Neural cell (in vitro differentiated cells): ENCODE results near the gene ZNF831. TPM values are rescaled to one million over a fixed set of nuclear protein-coding genes. Genes with fewer than 3 reads are reported as not detected.

Experiments used
- H2AFZ ChIP-seq: fragments of 200-600, 300-800 bp; sonication (generic), shearing (Covaris generic); 2 replicates; pipeline ENCODE4 v1.6.0; 2014; ENCODE audit warnings: low read depth, mild to moderate bottlenecking, antibody characterized with exemption, low read length, moderate library complexity
- H3F3A ChIP-seq: fragments of 200-600 bp; shearing (Covaris generic); 2 replicates; pipeline ENCODE4 v1.6.1; 2016; ENCODE audit warnings: mild to moderate bottlenecking, moderate library complexity, mixed read lengths, antibody characterized with exemption, low read length; ENCODE audit not compliant: insufficient read depth, poor library complexity, severe bottlenecking
- H3K27ac ChIP-seq: fragments of 200-600, 300-800 bp; sonication (generic), shearing (Covaris generic); 2 replicates; pipeline ENCODE4 v1.5.1; 2014; ENCODE audit warnings: mild to moderate bottlenecking, low read length, moderate library complexity
- H3K27me3 ChIP-seq: fragments of 300-800, 200-600 bp; sonication (generic), shearing (Covaris generic); 2 replicates; pipeline ENCODE4 v1.6.0; 2014; ENCODE audit warnings: mild to moderate bottlenecking, low read depth, low read length, moderate library complexity; ENCODE audit not compliant: insufficient read depth
- H3K36me3 ChIP-seq: fragments of 300-800, 200-600 bp; sonication (generic), shearing (Covaris generic); 2 replicates; pipeline ENCODE4 v1.5.1; 2014; ENCODE audit warnings: mild to moderate bottlenecking, antibody characterized with exemption, low read length, moderate library complexity; ENCODE audit not compliant: insufficient read depth
- H3K4me2 ChIP-seq: fragments of 300-800, 200-600 bp; sonication (generic), shearing (Covaris generic); 2 replicates; pipeline ENCODE4 v1.6.0; 2014; ENCODE audit warnings: mild to moderate bottlenecking, low read length
- H3K4me3 ChIP-seq: fragments of 300-800, 200-600 bp; sonication (generic), shearing (Covaris generic); 2 replicates; pipeline ENCODE4 v1.5.1; 2014; ENCODE audit warnings: mild to moderate bottlenecking, low read length, moderate library complexity
- H3K79me2 ChIP-seq: fragments of 200-600 bp; shearing (Covaris generic); replicated peaks from 2 replicates; pipeline ENCODE4 v1.6.0; 2014; ENCODE audit warnings: mild to moderate bottlenecking, low read length, moderate library complexity; ENCODE audit not compliant: insufficient read depth
- H3K9ac ChIP-seq: fragments of 300-800, 200-600 bp; sonication (generic), shearing (Covaris generic); 2 replicates; pipeline ENCODE4 v1.6.1; 2016; ENCODE audit warnings: mild to moderate bottlenecking, low read length, mixed read lengths
- H3K9me2 ChIP-seq: fragments of 200-600 bp; shearing (Covaris generic); 2 replicates; pipeline ENCODE4 v1.6.1; 2016; ENCODE audit warnings: mild to moderate bottlenecking, low read length, mixed read lengths; ENCODE audit not compliant: insufficient read depth
- H3K9me3 ChIP-seq: fragments of 200-600, 300-800 bp; sonication (generic), shearing (Covaris generic); 2 replicates; pipeline ENCODE4 v1.6.1; 2016; ENCODE audit warnings: mild to moderate bottlenecking, mixed run types, low read length, moderate library complexity, mixed read lengths
- H4K20me1 ChIP-seq: fragments of 200-600 bp; shearing (Covaris generic); 2 replicates; pipeline ENCODE4 v1.6.1; 2016; ENCODE audit warnings: mild to moderate bottlenecking, mixed run types; ENCODE audit not compliant: insufficient read depth
- EP300 ChIP-seq: fragments of 450-650 bp; conservative IDR thresholded peaks from 2 replicates; pipeline ENCODE4 v1.6.1; 2014; ENCODE audit warnings: antibody characterized with exemption, mild to moderate bottlenecking, moderate library complexity; ENCODE audit not compliant: poor library complexity, severe bottlenecking
- EZH2 ChIP-seq: fragments of 200-600, 300-800 bp; shearing (Covaris generic), sonication (generic); IDR thresholded peaks from 2 replicates; pipeline ENCODE4 v1.6.1; 2014; ENCODE audit warnings: antibody characterized with exemption, low read length, borderline replicate concordance, mild to moderate bottlenecking; ENCODE audit not compliant: insufficient read depth, poor library complexity, severe bottlenecking
- MXI1 ChIP-seq: fragments of 450-650 bp; conservative IDR thresholded peaks from 2 replicates; pipeline ENCODE4 v1.6.1; 2014; ENCODE audit warnings: antibody characterized with exemption, mild to moderate bottlenecking; ENCODE audit not compliant: poor library complexity, severe bottlenecking
- POLR2AphosphoS5 ChIP-seq: IDR thresholded peaks from 2 replicates; pipeline ENCODE4 v1.6.1; 2012
- RAD21 ChIP-seq: fragments of 450-650 bp; conservative IDR thresholded peaks from 2 replicates; pipeline ENCODE4 v1.6.1; 2014; ENCODE audit warnings: antibody characterized with exemption, mild to moderate bottlenecking, moderate library complexity
- SMC3 ChIP-seq: fragments of 450-650 bp; conservative IDR thresholded peaks from 2 replicates; pipeline ENCODE4 v1.6.1; 2014; ENCODE audit warnings: antibody characterized with exemption, mild to moderate bottlenecking, moderate library complexity; ENCODE audit not compliant: poor library complexity
- TAF1 ChIP-seq: IDR thresholded peaks from 2 replicates; pipeline ENCODE4 v1.6.1; 2012; ENCODE audit warnings: low read depth
- polyA plus RNA-seq: library from polyadenylated mRNA; depleted of rRNA; stranded (reverse); fragments of >200 nt; gene quantifications from 2 replicates; pipeline ENCODE4 v1.2.3, GENCODE V29; 2014
- TF ChIP-seq, protein P1 (sequence below): IDR thresholded peaks from 2 replicates; pipeline ENCODE4 v1.6.1; 2012; ENCODE audit warnings: borderline replicate concordance
- TF ChIP-seq, protein P2 (sequence below): fragments of 450-650 bp; IDR thresholded peaks from 2 replicates; pipeline ENCODE4 v1.5.1; 2014; ENCODE audit warnings: antibody characterized with exemption, mild to moderate bottlenecking, moderate library complexity; ENCODE audit not compliant: poor library complexity, severe bottlenecking

ZNF831 gene
- polyA plus RNA-seq, 1 donor from 2014 or later: not detected

DNA sequence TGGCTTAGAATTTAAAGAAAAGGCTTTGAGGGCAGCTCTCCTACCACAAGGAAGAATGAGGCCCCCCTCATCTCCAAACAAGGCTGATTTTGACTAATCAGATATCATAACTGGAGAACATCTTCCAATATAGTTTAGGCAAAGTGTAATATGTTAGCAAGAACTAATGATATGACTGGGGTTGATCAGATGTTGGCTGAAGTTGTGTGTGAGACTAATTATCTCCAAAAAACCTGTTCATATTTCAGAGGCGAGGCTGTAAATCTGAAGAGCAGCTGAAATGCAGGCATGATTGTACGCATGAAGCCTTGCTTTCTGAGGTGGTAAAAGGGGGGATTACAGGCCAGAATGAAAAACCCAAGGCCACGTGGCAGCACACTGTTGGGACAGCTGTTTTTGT, 16.0 kb upstream of the ZNF831 start:
- TF ChIP-seq, protein P1, sequence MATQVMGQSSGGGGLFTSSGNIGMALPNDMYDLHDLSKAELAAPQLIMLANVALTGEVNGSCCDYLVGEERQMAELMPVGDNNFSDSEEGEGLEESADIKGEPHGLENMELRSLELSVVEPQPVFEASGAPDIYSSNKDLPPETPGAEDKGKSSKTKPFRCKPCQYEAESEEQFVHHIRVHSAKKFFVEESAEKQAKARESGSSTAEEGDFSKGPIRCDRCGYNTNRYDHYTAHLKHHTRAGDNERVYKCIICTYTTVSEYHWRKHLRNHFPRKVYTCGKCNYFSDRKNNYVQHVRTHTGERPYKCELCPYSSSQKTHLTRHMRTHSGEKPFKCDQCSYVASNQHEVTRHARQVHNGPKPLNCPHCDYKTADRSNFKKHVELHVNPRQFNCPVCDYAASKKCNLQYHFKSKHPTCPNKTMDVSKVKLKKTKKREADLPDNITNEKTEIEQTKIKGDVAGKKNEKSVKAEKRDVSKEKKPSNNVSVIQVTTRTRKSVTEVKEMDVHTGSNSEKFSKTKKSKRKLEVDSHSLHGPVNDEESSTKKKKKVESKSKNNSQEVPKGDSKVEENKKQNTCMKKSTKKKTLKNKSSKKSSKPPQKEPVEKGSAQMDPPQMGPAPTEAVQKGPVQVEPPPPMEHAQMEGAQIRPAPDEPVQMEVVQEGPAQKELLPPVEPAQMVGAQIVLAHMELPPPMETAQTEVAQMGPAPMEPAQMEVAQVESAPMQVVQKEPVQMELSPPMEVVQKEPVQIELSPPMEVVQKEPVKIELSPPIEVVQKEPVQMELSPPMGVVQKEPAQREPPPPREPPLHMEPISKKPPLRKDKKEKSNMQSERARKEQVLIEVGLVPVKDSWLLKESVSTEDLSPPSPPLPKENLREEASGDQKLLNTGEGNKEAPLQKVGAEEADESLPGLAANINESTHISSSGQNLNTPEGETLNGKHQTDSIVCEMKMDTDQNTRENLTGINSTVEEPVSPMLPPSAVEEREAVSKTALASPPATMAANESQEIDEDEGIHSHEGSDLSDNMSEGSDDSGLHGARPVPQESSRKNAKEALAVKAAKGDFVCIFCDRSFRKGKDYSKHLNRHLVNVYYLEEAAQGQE: no peak
- TF ChIP-seq POLR2AphosphoS5 (no peak), SMC3 (no peak), RAD21 (no peak), EZH2 (no peak), MXI1 (no peak), TAF1 (no peak), EP300 (no peak)
- TF ChIP-seq, protein P2, sequence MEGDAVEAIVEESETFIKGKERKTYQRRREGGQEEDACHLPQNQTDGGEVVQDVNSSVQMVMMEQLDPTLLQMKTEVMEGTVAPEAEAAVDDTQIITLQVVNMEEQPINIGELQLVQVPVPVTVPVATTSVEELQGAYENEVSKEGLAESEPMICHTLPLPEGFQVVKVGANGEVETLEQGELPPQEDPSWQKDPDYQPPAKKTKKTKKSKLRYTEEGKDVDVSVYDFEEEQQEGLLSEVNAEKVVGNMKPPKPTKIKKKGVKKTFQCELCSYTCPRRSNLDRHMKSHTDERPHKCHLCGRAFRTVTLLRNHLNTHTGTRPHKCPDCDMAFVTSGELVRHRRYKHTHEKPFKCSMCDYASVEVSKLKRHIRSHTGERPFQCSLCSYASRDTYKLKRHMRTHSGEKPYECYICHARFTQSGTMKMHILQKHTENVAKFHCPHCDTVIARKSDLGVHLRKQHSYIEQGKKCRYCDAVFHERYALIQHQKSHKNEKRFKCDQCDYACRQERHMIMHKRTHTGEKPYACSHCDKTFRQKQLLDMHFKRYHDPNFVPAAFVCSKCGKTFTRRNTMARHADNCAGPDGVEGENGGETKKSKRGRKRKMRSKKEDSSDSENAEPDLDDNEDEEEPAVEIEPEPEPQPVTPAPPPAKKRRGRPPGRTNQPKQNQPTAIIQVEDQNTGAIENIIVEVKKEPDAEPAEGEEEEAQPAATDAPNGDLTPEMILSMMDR: no peak
- Histone ChIP-seq H3K36me3 (no peaks in the 10 kb centered on the region), H4K20me1 (no peaks in the 10 kb centered on the region), H3F3A (no peaks in the 10 kb centered on the region), H3K4me3 (no peak overlapping the region), H3K9me3 (no peaks in the 10 kb centered on the region), H3K27ac (no peak overlapping the region), H3K4me2 (no peak overlapping the region), H3K9ac (no peak overlapping the region), H2AFZ (no peak overlapping the region), H3K27me3 (no peaks in the 10 kb centered on the region), H3K79me2 (no peaks in the 10 kb centered on the region), H3K9me2 (no peaks in the 10 kb centered on the region)

DNA sequence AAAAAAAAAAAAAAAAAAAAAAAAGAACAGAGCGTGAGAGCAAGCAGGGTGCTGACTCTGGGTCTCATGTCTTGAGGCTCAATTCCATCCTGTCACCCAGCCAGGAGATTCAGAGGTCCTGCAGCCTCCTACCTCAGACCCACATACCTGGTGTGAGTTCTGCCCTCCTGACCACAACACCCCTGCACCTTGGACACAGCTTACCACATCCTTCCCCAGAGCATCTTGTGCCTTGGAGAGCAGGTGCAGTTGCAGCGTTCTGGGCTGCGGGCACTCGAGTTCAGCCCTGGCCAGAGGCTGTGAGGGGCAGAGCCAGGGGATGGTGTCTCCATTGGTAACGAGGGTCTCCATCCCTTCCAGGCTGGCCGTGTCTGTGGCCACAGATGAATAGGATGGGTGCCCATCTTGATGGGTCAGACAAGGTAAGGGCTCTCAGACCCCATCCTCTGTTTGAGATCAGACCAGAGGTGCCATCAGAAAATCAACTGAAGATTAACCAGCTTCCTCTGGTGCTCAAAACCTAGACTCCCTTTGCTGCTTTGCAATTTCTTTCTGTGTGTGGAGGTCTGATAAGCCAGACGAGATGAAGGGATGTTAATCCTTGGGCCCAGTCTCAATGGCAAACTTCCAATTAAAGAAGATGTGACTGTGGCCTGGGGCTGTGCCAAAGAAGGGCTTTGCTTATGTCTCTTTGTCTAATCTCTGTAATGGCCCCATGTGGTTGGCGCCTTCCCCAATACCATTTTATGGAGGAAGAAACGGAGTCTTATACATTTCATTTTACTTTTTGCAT, 14.7 kb upstream of the ZNF831 start:
- no peak overlapping the region for H3K27ac ChIP-seq
- H4K20me1 ChIP-seq: no peaks in the 10 kb centered on the region
- H2AFZ ChIP-seq: no peak overlapping the region
- H3K27me3 ChIP-seq: no peaks in the 10 kb centered on the region
- no peak overlapping the region for H3K9ac ChIP-seq
- no peaks in the 10 kb centered on the region for H3K9me2 ChIP-seq
- no peak overlapping the region for H3K4me2 ChIP-seq
- no peak overlapping the region for H3K4me3 ChIP-seq
- no peaks in the 10 kb centered on the region for H3F3A ChIP-seq
- no peaks in the 10 kb centered on the region for H3K9me3 ChIP-seq
- TF ChIP-seq TAF1 (no peak), EZH2 (no peak), POLR2AphosphoS5 (no peak), SMC3 (no peak), EP300 (no peak), RAD21 (no peak), MXI1 (no peak)
- TF ChIP-seq, protein P2: no peak
- TF ChIP-seq, protein P1: no peak
- no peaks in the 10 kb centered on the region for H3K79me2 ChIP-seq
- H3K36me3 ChIP-seq: no peaks in the 10 kb centered on the region
